ENCODE measurements around the gene MNS1.
"Not testable (repeated sequence)": the region's sequence is repeated elsewhere in the genome, so short reads cannot be mapped to it uniquely, and the experiment has no call there.

DNA sequence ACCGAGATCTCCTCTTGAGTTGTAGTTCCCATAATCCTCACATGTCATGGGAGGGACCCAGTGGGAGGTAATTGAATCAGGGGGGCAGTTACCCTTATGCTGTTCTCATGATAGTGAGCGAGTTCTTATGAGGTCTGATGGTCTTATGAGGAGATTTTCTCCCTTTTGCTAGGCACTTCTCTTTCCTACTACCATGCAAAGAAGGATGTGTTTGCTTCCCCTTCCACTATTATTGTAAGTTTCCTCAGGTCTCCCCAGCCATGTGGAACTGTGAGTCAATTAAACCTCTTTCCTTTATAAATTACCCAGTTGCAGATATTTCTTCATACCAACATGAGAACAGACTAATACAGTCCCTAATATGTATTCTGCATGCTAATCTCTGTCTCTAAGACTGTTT lies 21.3 kb upstream of the MNS1 start:
- TF ChIP-seq, protein P1, sequence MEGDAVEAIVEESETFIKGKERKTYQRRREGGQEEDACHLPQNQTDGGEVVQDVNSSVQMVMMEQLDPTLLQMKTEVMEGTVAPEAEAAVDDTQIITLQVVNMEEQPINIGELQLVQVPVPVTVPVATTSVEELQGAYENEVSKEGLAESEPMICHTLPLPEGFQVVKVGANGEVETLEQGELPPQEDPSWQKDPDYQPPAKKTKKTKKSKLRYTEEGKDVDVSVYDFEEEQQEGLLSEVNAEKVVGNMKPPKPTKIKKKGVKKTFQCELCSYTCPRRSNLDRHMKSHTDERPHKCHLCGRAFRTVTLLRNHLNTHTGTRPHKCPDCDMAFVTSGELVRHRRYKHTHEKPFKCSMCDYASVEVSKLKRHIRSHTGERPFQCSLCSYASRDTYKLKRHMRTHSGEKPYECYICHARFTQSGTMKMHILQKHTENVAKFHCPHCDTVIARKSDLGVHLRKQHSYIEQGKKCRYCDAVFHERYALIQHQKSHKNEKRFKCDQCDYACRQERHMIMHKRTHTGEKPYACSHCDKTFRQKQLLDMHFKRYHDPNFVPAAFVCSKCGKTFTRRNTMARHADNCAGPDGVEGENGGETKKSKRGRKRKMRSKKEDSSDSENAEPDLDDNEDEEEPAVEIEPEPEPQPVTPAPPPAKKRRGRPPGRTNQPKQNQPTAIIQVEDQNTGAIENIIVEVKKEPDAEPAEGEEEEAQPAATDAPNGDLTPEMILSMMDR (IDR thresholded peaks at IDR 0.05; ENCODE audit: insufficient read depth, low read depth, low read length) = not testable (repeated sequence)
- TF ChIP-seq EZH2 (IDR thresholded peaks at IDR 0.05; ENCODE audit: insufficient read depth, low read length) = not testable (repeated sequence)
